Measurements from ENCODE around the gene PCDH9. TPM values are rescaled to one million over a fixed set of nuclear protein-coding genes. Genes with fewer than 3 reads are reported as not detected.

The PCDH9 gene
- total RNA-seq, 1 donor from 2014 or later = 10.4 TPM

GRCh38 chr13:66443926-66444325 lies 786.2 kb downstream of the PCDH9 start:
- Histone ChIP-seq H3K9ac (ENCODE audit: low read length) (no peak overlapping the region), H3K4me2 (ENCODE audit: low read length) (no peak overlapping the region), H3K27me3 (ENCODE audit: insufficient read depth, low read length) (no peaks in the 10 kb centered on the region), H2AFZ (ENCODE audit: low read depth, low read length) (no peak overlapping the region), H3K36me3 (ENCODE audit: insufficient read depth, low read length) (no peaks in the 10 kb centered on the region), H3K79me2 (ENCODE audit: insufficient read depth, low read length) (no peaks in the 10 kb centered on the region), H3K9me3 (ENCODE audit: insufficient read depth, low read depth, low read length) (no peaks in the 10 kb centered on the region), H4K20me1 (ENCODE audit: insufficient read depth, low read length) (no peaks in the 10 kb centered on the region), H3K4me1 (ENCODE audit: insufficient read depth, low read length) (no peaks in the 10 kb centered on the region), H3K4me3 (ENCODE audit: insufficient read depth, low read depth, low read length) (no peak overlapping the region), H3K27ac (ENCODE audit: low read depth, low read length) (no peak overlapping the region)
- H3K27ac Mint-ChIP-seq (ENCODE audit: unreplicated experiment) = no peak overlapping the region
- DNase-seq (ENCODE audit: low read depth) (no peak), FAIRE-seq (no peak)
- no peaks in the 10 kb centered on the region for H3K4me1 Mint-ChIP-seq (ENCODE audit: low read depth, unreplicated experiment)
- no peak overlapping the region for H3K4me3 Mint-ChIP-seq (ENCODE audit: unreplicated experiment)
- H3K27me3 Mint-ChIP-seq (ENCODE audit: low read depth, unreplicated experiment) = no peaks in the 10 kb centered on the region
- no peaks in the 10 kb centered on the region for H3K9me3 Mint-ChIP-seq (ENCODE audit: unreplicated experiment)
- no peaks in the 10 kb centered on the region for H3K36me3 Mint-ChIP-seq (ENCODE audit: low read depth, unreplicated experiment)
- TF ChIP-seq, protein P1, sequence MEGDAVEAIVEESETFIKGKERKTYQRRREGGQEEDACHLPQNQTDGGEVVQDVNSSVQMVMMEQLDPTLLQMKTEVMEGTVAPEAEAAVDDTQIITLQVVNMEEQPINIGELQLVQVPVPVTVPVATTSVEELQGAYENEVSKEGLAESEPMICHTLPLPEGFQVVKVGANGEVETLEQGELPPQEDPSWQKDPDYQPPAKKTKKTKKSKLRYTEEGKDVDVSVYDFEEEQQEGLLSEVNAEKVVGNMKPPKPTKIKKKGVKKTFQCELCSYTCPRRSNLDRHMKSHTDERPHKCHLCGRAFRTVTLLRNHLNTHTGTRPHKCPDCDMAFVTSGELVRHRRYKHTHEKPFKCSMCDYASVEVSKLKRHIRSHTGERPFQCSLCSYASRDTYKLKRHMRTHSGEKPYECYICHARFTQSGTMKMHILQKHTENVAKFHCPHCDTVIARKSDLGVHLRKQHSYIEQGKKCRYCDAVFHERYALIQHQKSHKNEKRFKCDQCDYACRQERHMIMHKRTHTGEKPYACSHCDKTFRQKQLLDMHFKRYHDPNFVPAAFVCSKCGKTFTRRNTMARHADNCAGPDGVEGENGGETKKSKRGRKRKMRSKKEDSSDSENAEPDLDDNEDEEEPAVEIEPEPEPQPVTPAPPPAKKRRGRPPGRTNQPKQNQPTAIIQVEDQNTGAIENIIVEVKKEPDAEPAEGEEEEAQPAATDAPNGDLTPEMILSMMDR (IDR thresholded peaks at IDR 0.05; ENCODE audit: insufficient read depth, low read depth, low read length) = no peak
- no peak for TF ChIP-seq EZH2 (IDR thresholded peaks at IDR 0.05; ENCODE audit: insufficient read depth, low read length)

DNA sequence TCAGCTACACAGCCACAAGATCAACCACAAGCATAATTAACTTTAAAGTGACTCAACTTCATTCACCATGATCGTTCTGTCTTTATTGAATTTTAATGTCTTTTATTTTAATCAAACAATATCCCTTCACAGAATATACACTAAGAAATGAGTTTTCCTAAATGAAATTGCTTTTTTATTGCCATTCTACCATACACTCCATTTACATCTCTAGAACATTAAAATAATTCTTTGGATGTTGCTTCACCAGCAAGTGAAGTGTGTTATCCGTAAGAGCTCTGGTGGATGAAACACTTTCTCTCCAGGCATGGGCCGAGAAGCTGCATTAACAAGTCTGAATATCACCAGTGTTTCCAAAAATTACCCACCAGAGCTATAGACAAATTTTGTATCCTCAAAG lies 789.2 kb downstream of the PCDH9 start:
- no peaks in the 10 kb centered on the region for H3K27me3 ChIP-seq (ENCODE audit: insufficient read depth, low read length)
- H3K36me3 Mint-ChIP-seq (ENCODE audit: low read depth, unreplicated experiment) = no peaks in the 10 kb centered on the region
- no peak for FAIRE-seq
- no peak overlapping the region for H3K27ac ChIP-seq (ENCODE audit: low read depth, low read length)
- TF ChIP-seq EZH2 (IDR thresholded peaks at IDR 0.05; ENCODE audit: insufficient read depth, low read length) = no peak
- TF ChIP-seq, protein P1 (IDR thresholded peaks at IDR 0.05; ENCODE audit: insufficient read depth, low read depth, low read length) = no peak
- no peaks in the 10 kb centered on the region for H3K36me3 ChIP-seq (ENCODE audit: insufficient read depth, low read length)
- no peak overlapping the region for H3K4me2 ChIP-seq (ENCODE audit: low read length)
- no peaks in the 10 kb centered on the region for H4K20me1 ChIP-seq (ENCODE audit: insufficient read depth, low read length)
- H3K79me2 ChIP-seq (ENCODE audit: insufficient read depth, low read length) = no peaks in the 10 kb centered on the region
- H3K4me3 Mint-ChIP-seq (ENCODE audit: unreplicated experiment) = no peak overlapping the region
- no peak overlapping the region for H3K9ac ChIP-seq (ENCODE audit: low read length)
- H3K4me1 Mint-ChIP-seq (ENCODE audit: low read depth, unreplicated experiment) = no peaks in the 10 kb centered on the region
- no peaks in the 10 kb centered on the region for H3K4me1 ChIP-seq (ENCODE audit: insufficient read depth, low read length)
- H2AFZ ChIP-seq (ENCODE audit: low read depth, low read length) = no peak overlapping the region
- peaks cover 5% of the 10 kb centered on the region for H3K9me3 ChIP-seq (ENCODE audit: insufficient read depth, low read depth, low read length)
- H3K9me3 Mint-ChIP-seq (ENCODE audit: unreplicated experiment) = peaks cover 2% of the 10 kb centered on the region
- no peaks in the 10 kb centered on the region for H3K27me3 Mint-ChIP-seq (ENCODE audit: low read depth, unreplicated experiment)
- H3K4me3 ChIP-seq (ENCODE audit: insufficient read depth, low read depth, low read length) = no peak overlapping the region
- no peak for DNase-seq (ENCODE audit: low read depth)
- H3K27ac Mint-ChIP-seq (ENCODE audit: unreplicated experiment) = no peak overlapping the region

DNA sequence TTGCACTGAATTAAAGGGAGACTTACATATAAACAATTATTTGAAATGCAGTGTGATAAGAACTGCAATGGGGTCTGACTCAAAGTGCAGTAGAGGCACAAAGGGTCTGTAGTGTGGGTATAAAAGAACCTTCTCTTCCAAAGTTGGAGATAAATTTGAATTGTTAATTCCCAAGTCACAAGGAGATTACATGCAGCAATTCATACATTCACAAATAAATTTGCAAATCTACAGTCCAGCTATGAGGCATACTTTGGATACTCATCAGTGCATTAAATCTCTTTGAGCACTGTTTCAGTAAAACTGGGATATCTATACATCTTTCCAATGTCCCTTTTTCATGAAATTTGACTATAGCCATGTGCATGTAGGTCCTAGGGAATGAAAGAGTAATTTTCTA lies 799.4 kb downstream of the PCDH9 start:
- no peaks in the 10 kb centered on the region for H3K27me3 Mint-ChIP-seq (ENCODE audit: low read depth, unreplicated experiment)
- TF ChIP-seq, protein P1 (IDR thresholded peaks at IDR 0.05; ENCODE audit: insufficient read depth, low read depth, low read length) = no peak
- Histone ChIP-seq H3K4me1 (ENCODE audit: insufficient read depth, low read length) (no peaks in the 10 kb centered on the region), H3K36me3 (ENCODE audit: insufficient read depth, low read length) (no peaks in the 10 kb centered on the region), H3K4me2 (ENCODE audit: low read length) (no peak overlapping the region), H2AFZ (ENCODE audit: low read depth, low read length) (no peak overlapping the region), H3K79me2 (ENCODE audit: insufficient read depth, low read length) (no peaks in the 10 kb centered on the region), H3K4me3 (ENCODE audit: insufficient read depth, low read depth, low read length) (no peak overlapping the region), H3K27me3 (ENCODE audit: insufficient read depth, low read length) (no peaks in the 10 kb centered on the region), H4K20me1 (ENCODE audit: insufficient read depth, low read length) (no peaks in the 10 kb centered on the region), H3K9me3 (ENCODE audit: insufficient read depth, low read depth, low read length) (no peaks in the 10 kb centered on the region), H3K27ac (ENCODE audit: low read depth, low read length) (no peak overlapping the region), H3K9ac (ENCODE audit: low read length) (no peak overlapping the region)
- H3K27ac Mint-ChIP-seq (ENCODE audit: unreplicated experiment) = no peak overlapping the region
- no peak overlapping the region for H3K4me3 Mint-ChIP-seq (ENCODE audit: unreplicated experiment)
- FAIRE-seq (no peak), DNase-seq (ENCODE audit: low read depth) (no peak)
- H3K9me3 Mint-ChIP-seq (ENCODE audit: unreplicated experiment) = no peaks in the 10 kb centered on the region
- no peaks in the 10 kb centered on the region for H3K4me1 Mint-ChIP-seq (ENCODE audit: low read depth, unreplicated experiment)
- H3K36me3 Mint-ChIP-seq (ENCODE audit: low read depth, unreplicated experiment) = no peaks in the 10 kb centered on the region

All from astrocyte (in vitro differentiated cells and primary cell).